ENCODE data around the gene MBD3L3. TPM values are rescaled to one million over a fixed set of nuclear protein-coding genes. Genes with fewer than 3 reads are reported as not detected.
"Not testable (repeated sequence)": the region's sequence is repeated elsewhere in the genome, so short reads cannot be mapped to it uniquely, and the experiment has no call there.

MBD3L3 gene
- not detected in 2 replicates for total RNA-seq (2014; rRNA removed; shearing (Covaris generic))

- not testable (repeated sequence) for DNase-seq (ENCODE audit: low read depth)
Measured at GRCh38 chr19:7058576-7058975, at the start of gene MBD3L3. Gene MBD3L3, minus strand, starts transcription at chr19:7058676. Its CDS starts 71 bp downstream, at chr19:7058605.

GRCh38 chr19:7106711-7107657, 48.5 kb upstream of the MBD3L3 start:
- no peak for DNase-seq (ENCODE audit: low read depth)

GRCh38 chr19:7104747-7105447, 46.4 kb upstream of the MBD3L3 start:
- DNase-seq (ENCODE audit: low read depth) = no peak

GRCh38 chr19:7101498-7102253, 43.2 kb upstream of the MBD3L3 start:
- DNase-seq (ENCODE audit: low read depth) = no peak

GRCh38 chr19:7099597-7099921, 41.1 kb upstream of the MBD3L3 start:
- DNase-seq (ENCODE audit: low read depth) = no peak

GRCh38 chr19:7098701-7099596, 40.5 kb upstream of the MBD3L3 start:
- peak; percentile 87 for DNase-seq (ENCODE audit: low read depth)

GRCh38 chr19:7098096-7098495, 39.6 kb upstream of the MBD3L3 start:
- DNase-seq (ENCODE audit: low read depth) = no peak

- no peak for DNase-seq (ENCODE audit: low read depth)
Measured at GRCh38 chr19:7088999-7089398, 30.5 kb upstream of the MBD3L3 start.

GRCh38 chr19:7083076-7083956, 24.8 kb upstream of the MBD3L3 start:
- DNase-seq (ENCODE audit: low read depth) = peak; percentile 40

GRCh38 chr19:7078008-7078407, 19.5 kb upstream of the MBD3L3 start:
- no peak for DNase-seq (ENCODE audit: low read depth)

GRCh38 chr19:7076151-7076550, 17.7 kb upstream of the MBD3L3 start:
- no peak for DNase-seq (ENCODE audit: low read depth)

- no peak for DNase-seq (ENCODE audit: low read depth)
Measured at GRCh38 chr19:7074705-7075282, 16.3 kb upstream of the MBD3L3 start.

GRCh38 chr19:7072541-7072940, 14.1 kb upstream of the MBD3L3 start:
- no peak for DNase-seq (ENCODE audit: low read depth)

GRCh38 chr19:7069904-7070226, 11.4 kb upstream of the MBD3L3 start:
- DNase-seq (ENCODE audit: low read depth) = no peak

- DNase-seq (ENCODE audit: low read depth) = peak; percentile 95
Measured at GRCh38 chr19:7069042-7069903, 10.8 kb upstream of the MBD3L3 start, which contains the start of gene ZNF557. Gene ZNF557, plus strand, starts transcription at chr19:7069703. Its CDS starts 5,372 bp downstream, at chr19:7075075.

- no peak for DNase-seq (ENCODE audit: low read depth)
Measured at GRCh38 chr19:7068599-7068998, 10.1 kb upstream of the MBD3L3 start.

- no peak for DNase-seq (ENCODE audit: low read depth)
Measured at GRCh38 chr19:7067716-7068115, 9.2 kb upstream of the MBD3L3 start.

- DNase-seq (ENCODE audit: low read depth) = peak; percentile 33
Measured at GRCh38 chr19:7067122-7067521, 8.6 kb upstream of the MBD3L3 start.

Data from RPMI7951 (cell line).